HG03469 (cell line): Measurements from ENCODE around the gene FBXO42.

ENCODE experiments used
- ATAC-seq: cut with Tn5 transposase; IDR thresholded peaks from one replicate; pipeline ENCODE4 v1.9.1; 2021; ENCODE audit warnings: mild to moderate bottlenecking, moderate library complexity, moderate number of reproducible peaks; ENCODE audit not compliant: unreplicated experiment

The FBXO42 gene

DNA sequence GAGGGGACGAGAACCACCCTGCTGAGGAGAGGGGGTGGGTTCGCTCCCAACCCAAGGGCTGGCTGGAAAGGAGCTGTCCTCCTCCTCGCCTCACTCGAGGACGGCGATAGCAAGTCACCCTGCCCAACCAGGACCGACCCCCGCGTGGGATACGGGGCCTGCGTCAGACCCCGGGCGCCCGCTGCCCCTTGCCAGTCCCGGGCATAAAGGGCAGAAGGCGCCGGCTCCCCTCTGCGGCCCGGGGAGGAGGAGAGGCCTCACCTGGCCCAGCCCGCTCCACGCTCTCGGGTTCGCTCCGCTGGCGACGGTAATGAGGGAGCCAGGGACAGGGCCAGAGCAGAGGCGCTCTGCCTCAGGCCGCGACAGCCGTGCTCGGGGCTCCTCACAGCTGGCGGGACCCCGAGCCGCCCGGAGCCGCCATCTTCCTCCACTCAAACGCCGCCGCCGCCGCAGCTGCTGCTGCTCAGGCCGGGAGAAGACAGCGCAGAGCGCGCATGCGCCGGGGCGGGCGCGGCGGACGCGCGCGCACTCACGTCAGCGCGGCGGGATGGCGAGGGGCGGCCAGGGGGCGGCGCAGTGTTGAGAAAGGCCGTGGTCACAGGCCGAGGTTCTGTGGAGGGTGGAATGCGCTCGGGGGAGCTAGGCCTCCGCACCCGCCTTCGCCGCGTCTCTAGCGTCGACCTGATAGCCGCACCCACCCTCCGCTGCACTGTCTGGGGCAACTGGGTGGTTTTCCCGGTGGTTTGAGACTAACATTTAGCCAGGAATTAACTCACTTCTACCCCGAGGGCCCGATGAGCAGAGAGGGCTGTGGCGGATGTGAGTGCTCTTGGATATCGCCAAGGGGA, at the start of gene FBXO42:
Gene FBXO42 (minus strand): TSS at position 487 of the 848 bp plus-strand sequence. CDS start 37,062 bp downstream, outside the sequence.
- peak; percentile 63 for ATAC-seq

GRCh38 chr1:16398371-16398953, 46.2 kb upstream of the FBXO42 start:
- ATAC-seq, result no peak

DNA sequence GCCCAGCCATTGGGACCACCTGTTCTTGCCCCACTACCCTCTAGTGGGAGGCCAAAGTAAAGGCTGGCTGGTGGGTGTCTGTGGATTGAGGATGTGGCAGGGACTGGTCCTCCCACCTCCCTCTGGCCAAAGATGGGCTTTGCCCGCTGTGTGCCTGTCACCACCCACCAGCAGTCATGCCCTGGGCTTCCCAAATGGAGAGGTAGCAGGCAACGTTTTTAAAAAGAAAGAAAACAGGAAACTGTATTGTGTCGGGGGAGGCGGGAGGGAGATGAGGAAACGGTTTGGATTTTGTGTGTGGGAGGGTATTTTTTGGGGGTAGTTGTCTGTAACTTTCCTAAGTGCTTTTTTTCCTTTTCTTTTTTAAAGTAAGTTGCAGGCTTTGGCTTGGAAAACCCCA, 44.8 kb upstream of the FBXO42 start:
- no peak for ATAC-seq

- ATAC-seq, result no peak
Measured at GRCh38 chr1:16396591-16396990, 44.3 kb upstream of the FBXO42 start.

DNA sequence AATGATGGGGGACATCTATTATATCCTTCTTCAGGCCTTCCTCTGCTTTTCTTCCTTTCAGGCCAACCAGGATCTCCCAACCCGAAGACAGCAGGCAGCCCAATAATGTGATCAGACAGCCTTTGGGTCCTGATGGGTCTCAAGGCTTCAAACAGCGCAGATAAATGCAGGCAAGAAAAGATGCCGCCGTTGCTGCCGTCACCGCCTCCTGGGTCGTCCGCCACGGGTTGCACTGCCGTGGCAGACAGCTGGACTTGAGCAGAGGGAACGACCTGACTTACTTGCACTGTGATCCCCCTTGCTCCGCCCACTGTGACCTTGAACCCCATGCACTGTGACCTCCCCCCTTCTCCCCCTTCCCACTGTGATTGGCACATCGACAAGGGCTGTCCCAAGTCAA, 42.7 kb upstream of the FBXO42 start:
- no peak for ATAC-seq

DNA sequence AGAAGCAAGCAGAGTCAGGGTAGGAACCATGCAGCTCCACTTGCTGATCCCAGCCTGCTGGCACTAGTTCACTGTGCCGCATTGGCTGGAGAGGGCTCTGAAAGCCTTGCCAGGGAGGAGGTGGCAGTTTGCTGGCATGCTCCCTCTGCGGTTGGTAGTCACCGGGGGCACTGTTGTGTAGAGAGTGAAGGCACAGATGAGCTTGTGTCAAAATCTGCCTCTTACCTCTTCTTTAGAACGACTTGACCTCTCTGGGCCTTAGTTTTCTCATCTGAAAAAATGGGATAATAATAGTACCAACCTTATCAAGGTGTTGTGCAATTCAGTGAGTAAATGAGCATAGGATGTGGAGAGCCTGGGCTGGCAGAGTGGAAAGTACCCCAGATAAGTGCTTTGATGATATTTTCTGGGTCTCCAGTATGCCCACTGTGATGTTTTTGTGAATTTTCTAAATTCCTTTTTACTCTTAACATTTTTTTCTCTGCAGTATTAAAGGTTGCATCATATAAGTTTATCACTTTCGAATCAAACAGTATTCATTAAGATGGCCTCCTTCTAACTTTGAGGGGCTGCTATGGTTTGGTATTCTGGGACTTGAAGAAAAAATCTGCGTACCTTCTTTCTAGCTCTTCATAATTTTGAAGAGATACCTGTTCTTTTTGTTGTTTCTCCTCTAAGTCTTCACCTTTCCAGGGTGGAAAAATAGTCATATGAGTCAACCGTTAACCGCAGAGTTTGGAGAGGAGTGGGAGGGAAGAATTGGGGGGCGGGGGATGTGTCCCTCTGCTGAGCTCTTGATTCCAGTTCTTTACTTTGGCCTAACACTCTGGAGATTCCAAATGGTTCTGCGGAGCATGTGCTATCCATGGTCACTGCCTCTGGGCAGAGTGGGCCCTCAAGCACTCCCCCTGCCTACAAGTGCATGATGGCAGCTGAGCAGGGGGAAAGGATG, 41.6 kb upstream of the FBXO42 start:
- no peak for ATAC-seq

GRCh38 chr1:16392740-16393569, 40.7 kb upstream of the FBXO42 start:
- no peak for ATAC-seq

GRCh38 chr1:16391411-16391810, 39.1 kb upstream of the FBXO42 start:
- ATAC-seq, result no peak

DNA sequence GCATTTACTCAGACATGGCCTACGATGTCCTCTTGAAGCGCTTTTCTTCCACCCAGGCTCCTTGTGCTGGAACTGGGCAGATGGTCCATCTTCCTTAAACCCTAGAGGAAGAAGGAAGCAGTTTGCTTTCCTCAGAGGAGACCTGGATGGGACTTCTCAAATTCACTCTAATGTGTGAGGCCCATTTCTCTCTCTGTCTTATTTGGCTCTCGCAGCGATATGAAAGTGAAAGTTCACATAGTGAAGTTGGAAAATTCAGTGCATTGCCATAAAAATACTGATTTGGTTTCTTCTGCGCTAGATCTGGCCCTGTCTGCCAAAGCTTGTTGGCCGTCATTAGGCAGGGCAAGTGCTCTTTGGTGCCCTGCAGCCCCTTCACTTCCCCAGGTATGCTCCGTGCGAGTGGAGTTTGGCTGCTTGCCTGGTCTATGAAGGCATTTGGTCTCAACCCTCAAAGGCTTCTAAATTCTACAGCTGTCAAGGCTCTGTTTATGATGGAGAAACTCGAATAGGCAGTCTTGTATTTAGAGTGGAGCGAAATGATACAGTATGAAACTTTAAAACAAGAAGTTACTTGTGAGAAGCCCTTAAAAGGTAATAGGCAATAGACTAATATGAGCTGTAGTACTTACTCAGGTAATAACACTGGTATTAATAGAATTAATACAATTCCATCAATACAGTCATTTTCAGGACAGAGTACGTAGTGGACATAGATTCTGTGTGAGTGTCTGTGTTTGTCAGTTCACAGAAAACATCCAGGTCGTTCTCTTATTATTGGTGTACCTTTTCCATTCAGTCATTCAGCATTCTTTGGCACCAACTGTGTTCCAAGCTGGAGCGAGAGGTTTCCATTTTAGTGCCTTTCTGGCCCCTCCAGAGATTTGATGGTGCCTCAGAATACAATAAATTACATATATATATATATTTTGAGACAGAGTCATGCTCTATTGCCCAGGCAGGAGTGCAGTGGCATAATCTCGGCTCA, 35.2 kb upstream of the FBXO42 start:
- ATAC-seq, result no peak

DNA sequence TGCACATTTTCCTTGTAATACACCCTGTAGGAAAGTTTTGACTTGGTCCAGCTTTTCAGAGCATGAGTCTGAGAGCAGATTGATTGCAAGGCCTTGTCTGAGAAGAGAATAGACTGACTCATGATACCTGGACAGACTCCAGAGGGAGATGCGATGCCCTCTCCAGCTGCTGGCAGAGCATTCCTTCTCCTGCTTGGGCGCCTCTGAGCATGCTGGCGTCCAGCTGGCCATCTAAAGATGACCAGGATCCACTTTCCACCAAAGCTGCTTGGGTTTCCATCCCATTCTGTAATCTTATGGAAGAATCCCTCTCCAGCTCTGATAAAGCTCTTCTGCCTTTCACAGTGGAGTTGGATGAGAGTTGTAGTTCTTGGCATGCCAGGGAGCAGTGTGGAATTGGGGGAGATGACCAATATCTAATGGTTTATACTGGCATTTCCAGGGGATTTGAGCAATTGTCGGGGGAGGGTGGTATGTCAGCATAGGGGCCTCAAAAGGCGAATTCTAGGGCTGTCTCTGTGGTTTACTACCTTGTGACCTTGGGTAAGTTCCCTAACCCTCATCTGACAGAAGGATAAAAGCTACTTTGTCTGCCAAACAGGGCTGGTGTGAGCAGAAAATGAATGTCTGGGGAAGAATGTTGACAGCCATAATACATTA, 34.3 kb upstream of the FBXO42 start:
- ATAC-seq, result no peak

- ATAC-seq, result no peak
Measured at GRCh38 chr1:16385659-16386453, 33.6 kb upstream of the FBXO42 start.

DNA sequence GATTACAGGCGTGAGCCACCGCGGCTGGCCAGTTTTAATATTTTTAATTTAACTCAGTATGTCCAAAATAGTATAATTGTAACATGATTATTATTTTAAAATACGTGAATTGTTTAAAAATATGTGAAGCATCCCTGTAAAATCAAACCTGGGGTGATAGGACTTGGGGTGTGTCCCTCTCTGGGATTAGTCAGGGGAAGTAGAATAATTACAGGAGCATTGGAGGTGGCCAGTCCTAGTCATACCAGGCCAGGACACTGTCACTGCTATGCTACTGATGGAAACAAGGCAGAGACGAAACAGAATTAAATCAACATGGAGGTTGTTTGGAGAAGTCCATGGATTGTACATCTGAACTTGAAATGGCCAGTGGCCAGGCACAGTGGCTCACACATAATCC, 31.6 kb upstream of the FBXO42 start:
- no peak for ATAC-seq

DNA sequence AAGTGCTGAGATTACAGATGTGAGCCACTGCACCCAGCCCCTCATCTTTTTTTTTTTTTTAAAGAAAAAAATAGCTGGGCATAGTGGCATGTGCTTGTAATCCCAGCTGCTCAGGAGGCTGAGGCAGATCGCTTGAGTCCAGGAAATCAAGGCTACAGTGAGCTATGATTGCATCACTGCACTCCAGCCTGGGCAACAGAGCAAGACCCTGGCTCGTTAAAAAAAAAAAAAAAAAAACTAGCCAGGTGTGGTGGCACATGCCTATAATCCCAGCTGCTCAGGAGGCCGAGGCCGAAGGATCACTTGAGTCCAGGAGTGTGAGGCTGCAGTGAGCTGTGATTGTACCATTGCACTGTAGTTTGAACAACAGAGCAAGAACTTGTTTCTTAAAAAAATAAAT, 28.6 kb upstream of the FBXO42 start:
- ATAC-seq, result no peak

GRCh38 chr1:16378443-16378842, 26.2 kb upstream of the FBXO42 start:
- ATAC-seq, result no peak

- no peak for ATAC-seq
Measured at GRCh38 chr1:16376971-16377370, 24.7 kb upstream of the FBXO42 start.

GRCh38 chr1:16375521-16376340, 23.5 kb upstream of the FBXO42 start:
- ATAC-seq, result no peak

- no peak for ATAC-seq
Measured at GRCh38 chr1:16374266-16374665, 22.0 kb upstream of the FBXO42 start.
